Liver (tissue), 9 donors: ENCODE data around the gene KSR2. TPM values are rescaled to one million over a fixed set of nuclear protein-coding genes. Genes with fewer than 3 reads are reported as not detected.

Source experiments
- DNase-seq: peaks from one replicate; pipeline ENCODE4 v3.0.0-alpha.2; 2017; ENCODE audit warnings: low spot score
- H3K27ac ChIP-seq, 2 donors: one replicate each; pipeline ENCODE4 v1.7.0; 2013; ENCODE audit warnings: inconsistent platforms in 2 of 2, low read length in 2 of 2, control low read depth in 1 of 2, low read depth in 1 of 2, mild to moderate bottlenecking in 1 of 2
- H3K27me3 ChIP-seq, 4 donors: one replicate each; pipeline versions ENCODE4 v1.6.1 to v1.7.0; 2013; ENCODE audit warnings: low read length in 3 of 4, inconsistent platforms in 1 of 4, mild to moderate bottlenecking in 1 of 4, moderate library complexity in 1 of 4; ENCODE audit not compliant: control insufficient read depth in 4 of 4, insufficient read depth in 4 of 4
- H3K36me3 ChIP-seq, 4 donors: one replicate each; pipeline versions ENCODE4 v1.6.1 to v1.7.0; 2013; ENCODE audit warnings: low read length in 3 of 4, mild to moderate bottlenecking in 3 of 4, low read depth in 1 of 4, moderate library complexity in 1 of 4; ENCODE audit not compliant: control insufficient read depth in 4 of 4, insufficient read depth in 3 of 4
- H3K4me1 ChIP-seq, 4 donors: one replicate each; pipeline versions ENCODE4 v1.6.1 to v1.7.0; 2013; ENCODE audit warnings: low read length in 3 of 4, mild to moderate bottlenecking in 3 of 4, moderate library complexity in 1 of 4; ENCODE audit not compliant: control insufficient read depth in 4 of 4, insufficient read depth in 4 of 4
- H3K4me3 ChIP-seq, 3 donors: one replicate each; pipeline versions ENCODE4 v1.6.1 to v1.7.0; 2013; ENCODE audit warnings: low read length in 3 of 3, control low read depth in 1 of 3, low read depth in 1 of 3, mild to moderate bottlenecking in 1 of 3
- H3K9ac ChIP-seq, 2 donors: one replicate each; pipeline ENCODE4 v1.7.0; 2013; ENCODE audit warnings: low read length in 2 of 2, mild to moderate bottlenecking in 2 of 2, moderate library complexity in 2 of 2, control low read depth in 1 of 2, low read depth in 1 of 2
- H3K9me3 ChIP-seq, 4 donors: one replicate each; pipeline versions ENCODE4 v1.6.1 to v1.7.0; 2013; ENCODE audit warnings: low read length in 3 of 4; ENCODE audit not compliant: control insufficient read depth in 4 of 4
- ATF3 ChIP-seq: IDR thresholded peaks from 2 replicates; pipeline ENCODE4 v1.6.1; 2016; ENCODE audit warnings: antibody characterized with exemption
- CTCF ChIP-seq: fragments of 150-350 bp; IDR thresholded peaks from 2 replicates; pipeline ENCODE4 v1.5.1; 2017; ENCODE audit warnings: improper control_type of control experiment, low read depth, low read length; ENCODE audit not compliant: missing input control
- EGR1 ChIP-seq, 2 donors: IDR thresholded peaks; 2 replicates each; pipeline ENCODE4 v1.6.1; 2016 to 2018; ENCODE audit warnings: antibody characterized with exemption in 2 of 2, low read depth in 2 of 2
- FOXA1 ChIP-seq: IDR thresholded peaks from 2 replicates; pipeline ENCODE4 v1.6.1; 2016; ENCODE audit warnings: antibody characterized with exemption
- FOXA2 ChIP-seq: IDR thresholded peaks from 2 replicates; pipeline ENCODE4 v1.6.1; 2016; ENCODE audit warnings: antibody characterized with exemption
- HNF4A ChIP-seq, 2 donors: conservative IDR thresholded peaks; 2 replicates each; pipeline ENCODE4 v1.6.1; 2016; ENCODE audit warnings: antibody characterized with exemption in 2 of 2, mild to moderate bottlenecking in 2 of 2
- HNF4G ChIP-seq: IDR thresholded peaks from 2 replicates; pipeline ENCODE4 v1.6.1; 2016; ENCODE audit warnings: antibody characterized with exemption
- MAX ChIP-seq: IDR thresholded peaks from 2 replicates; pipeline ENCODE4 v1.6.1; 2016; ENCODE audit warnings: antibody characterized with exemption
- NR2F2 ChIP-seq: IDR thresholded peaks from 2 replicates; pipeline ENCODE4 v1.6.1; 2016; ENCODE audit warnings: antibody characterized with exemption
- RAD21 ChIP-seq, 2 donors: IDR thresholded peaks; 2 replicates each; pipeline ENCODE4 v1.6.1; 2016; ENCODE audit warnings: antibody characterized with exemption in 2 of 2, mild to moderate bottlenecking in 2 of 2
- RXRA ChIP-seq, 2 donors: IDR thresholded peaks; 2 replicates each; pipeline ENCODE4 v1.6.1; 2017 to 2018; ENCODE audit warnings: antibody characterized with exemption in 2 of 2, mild to moderate bottlenecking in 1 of 2
- SP1 ChIP-seq: IDR thresholded peaks from 2 replicates; pipeline ENCODE4 v1.6.1; 2018; ENCODE audit warnings: antibody characterized with exemption, mild to moderate bottlenecking
- TAF1 ChIP-seq: conservative IDR thresholded peaks from 2 replicates; pipeline ENCODE4 v1.6.1; 2016; ENCODE audit warnings: antibody characterized with exemption, mild to moderate bottlenecking
- ZBTB33 ChIP-seq: IDR thresholded peaks from 2 replicates; pipeline ENCODE4 v1.6.1; 2016; ENCODE audit warnings: antibody characterized with exemption
- WGBS: extraction: QIAGEN DNeasy Blood & Tissue Kit; methylation state at CpG from one replicate; pipeline ENCODE4 v1.1.7; 2013; 5-methylcytosine and 5-hydroxymethylcytosine counted together
- polyA plus RNA-seq, 2 donors: library from polyadenylated mRNA; stranded (reverse) in 1 of 2; unstranded in 1 of 2; fragments of 200-250 nt in 1 of 2; fragments of >200 nt in 1 of 2; fragmentation: Nextera tagmentation in 1 of 2; extraction: Ambion mirVana in 1 of 2; gene quantifications; one replicate each; pipeline versions ENCODE4 v1.2.1 to v1.2.3, GENCODE V29; 2013 to 2015
- total RNA-seq, 2 donors: library from RNA; depleted of rRNA; stranded (reverse); fragments of >200 nt; gene quantifications; one replicate each; pipeline ENCODE4 v1.2.3, GENCODE V29; 2014
- donor health status: healthy.
- donor health status: healthy.
- donor health status: healthy.
- donor health status: healthy.
- donor health status: healthy.

The KSR2 gene
- total and polyA plus RNA-seq, 4 donors: under 0.01 to 0.02 (median under 0.01) TPM; not detected in 1

DNA sequence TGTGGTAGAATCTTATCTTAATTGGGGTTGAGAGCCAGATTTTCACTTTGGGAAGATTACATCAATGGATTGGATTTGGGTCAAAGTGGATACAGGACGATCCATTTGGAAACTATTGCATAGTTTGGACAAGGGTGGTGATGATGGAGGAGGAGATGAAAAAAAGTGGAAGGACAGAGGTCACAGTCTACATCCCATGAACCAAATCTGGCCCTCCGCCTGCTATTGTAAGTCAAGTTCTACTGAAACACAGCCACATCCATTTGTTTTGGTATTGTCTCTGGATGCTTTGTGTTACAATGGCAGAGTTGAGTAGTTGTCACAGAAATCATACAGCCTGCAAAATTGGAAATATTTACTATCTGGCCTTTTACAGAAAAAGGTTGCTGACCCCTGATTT is 310.6 kb downstream of the KSR2 start:
- Histone ChIP-seq H3K9ac (no peak overlapping the region), H3K27ac (no peak overlapping the region), H3K27me3 (no peaks in the 10 kb centered on the region), H3K4me1 (no peaks in the 10 kb centered on the region), H3K4me3 (no peak overlapping the region), H3K36me3 (no peaks in the 10 kb centered on the region), H3K9me3 (no peaks in the 10 kb centered on the region)
- TF ChIP-seq HNF4G (no peak), HNF4A (conservative IDR thresholded peaks at IDR 0.05) (no peak), ATF3 (no peak), CTCF (no peak), SP1 (no peak), ZBTB33 (no peak), MAX (no peak), RXRA (IDR thresholded peaks at IDR 0.05) (no peak), FOXA1 (no peak), NR2F2 (no peak)
- DNase-seq: no peak
- 76% methylated on average over 2 of the region's 2 CpGs for WGBS

DNA sequence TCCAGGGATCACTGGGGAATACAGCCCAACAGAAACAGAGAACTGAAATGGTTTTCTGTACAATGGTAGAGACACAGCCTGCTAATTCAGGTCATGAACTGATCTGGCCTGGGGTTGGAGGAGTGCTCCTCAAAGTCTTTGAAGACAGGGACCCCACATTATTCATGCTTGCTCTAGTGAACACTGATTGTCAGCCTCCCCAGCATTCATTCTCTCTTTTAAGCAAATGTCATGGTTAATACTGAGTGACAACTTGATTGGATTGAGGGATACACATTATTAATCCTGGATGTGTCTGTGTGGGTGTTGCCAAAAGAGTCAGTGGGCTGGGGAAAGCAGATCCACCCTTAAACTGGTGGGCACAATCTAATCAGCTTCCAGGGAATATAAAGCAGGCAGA is 319.0 kb downstream of the KSR2 start:
- no peak overlapping the region for H3K4me3 ChIP-seq
- no peaks in the 10 kb centered on the region for H3K4me1 ChIP-seq
- DNase-seq: no peak
- peaks cover 0 to 2% (median 0%) of the 10 kb centered on the region in 4 donors for H3K27me3 ChIP-seq
- no peaks in the 10 kb centered on the region for H3K36me3 ChIP-seq
- peaks cover 0 to 2% (median 0%) of the 10 kb centered on the region in 4 donors for H3K9me3 ChIP-seq
- H3K27ac ChIP-seq: no peak overlapping the region
- H3K9ac ChIP-seq: no peak overlapping the region
- TF ChIP-seq NR2F2 (no peak), ATF3 (no peak)

DNA sequence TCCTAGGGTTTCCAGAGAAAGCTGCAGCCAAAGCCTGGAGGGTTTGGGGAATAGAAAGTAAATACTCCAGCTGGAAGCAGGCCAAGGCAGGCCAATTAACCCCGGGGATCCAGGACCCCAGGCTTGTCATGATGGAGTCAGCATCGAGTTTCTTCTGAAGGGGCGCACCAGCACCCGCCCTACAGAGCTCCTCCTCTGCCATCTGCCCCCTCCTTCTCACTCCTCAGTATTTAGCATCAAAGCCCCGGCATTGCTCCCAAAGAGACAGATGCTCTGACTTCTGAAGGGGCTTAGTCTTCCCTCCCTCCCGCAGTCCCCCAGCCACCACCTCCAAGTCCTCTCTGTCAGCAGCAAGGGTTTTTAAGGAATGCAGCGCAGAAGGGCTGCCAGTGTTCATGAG is 322.3 kb downstream of the KSR2 start:
- Histone ChIP-seq H3K27ac (no peak overlapping the region), H3K4me1 (no peaks in the 10 kb centered on the region), H3K9ac (no peak overlapping the region), H3K36me3 (no peaks in the 10 kb centered on the region), H3K9me3 (peaks cover 0 to 2% (median 0%) of the 10 kb centered on the region in 4 donors), H3K27me3 (peaks cover 0 to 2% (median 0%) of the 10 kb centered on the region in 4 donors), H3K4me3 (no peak overlapping the region)
- no peak for DNase-seq
- 49% methylated on average over 7 of the region's 7 CpGs for WGBS
- TF ChIP-seq TAF1 (no peak), EGR1 (IDR thresholded peaks at IDR 0.05; ENCODE audit: low read depth in 2 of 2) (no peak), RAD21 (IDR thresholded peaks at IDR 0.05) (no peak), NR2F2 (no peak), FOXA2 (no peak), SP1 (no peak), RXRA (IDR thresholded peaks at IDR 0.05) (no peak), ATF3 (no peak), HNF4A (conservative IDR thresholded peaks at IDR 0.05) (no peak), CTCF (no peak), HNF4G (no peak)
